Activated CD8-positive, alpha-beta memory T cell treated with anti-CD3 and anti-CD28 coated beads, Interleukin-2, amount 50 U/mL, for 4 hours (primary cell): ENCODE results near the gene AGMAT.
A peak's percentile ranks its signal among the peaks of the same experiment; 100 is the strongest.

Source experiments
- DNase-seq: peaks from one replicate; pipeline ENCODE4 v3.0.0-alpha.2; 2020

AGMAT gene

GRCh38 chr1:15557594-15557993 is 27.3 kb downstream of the AGMAT start:
- no peak for DNase-seq

GRCh38 chr1:15557008-15557407 is 27.8 kb downstream of the AGMAT start:
- DNase-seq, result no peak

- no peak for DNase-seq
These were observed 34.3 kb downstream of the AGMAT start for GRCh38 chr1:15550573-15550972.

- DNase-seq, result no peak
These were observed 38.2 kb downstream of the AGMAT start for GRCh38 chr1:15546641-15547040.

- DNase-seq, result no peak
These were observed 41.0 kb downstream of the AGMAT start for GRCh38 chr1:15543589-15544568.

- no peak for DNase-seq
These were observed 41.6 kb downstream of the AGMAT start for GRCh38 chr1:15543251-15543588.

GRCh38 chr1:15542388-15543250 is 42.2 kb downstream of the AGMAT start:
- no peak for DNase-seq

- no peak for DNase-seq
These were observed 43.5 kb downstream of the AGMAT start for GRCh38 chr1:15541231-15541792.

GRCh38 chr1:15540186-15540585 is 44.7 kb downstream of the AGMAT start:
- no peak for DNase-seq

GRCh38 chr1:15538771-15539170 is 46.1 kb downstream of the AGMAT start:
- no peak for DNase-seq

GRCh38 chr1:15531682-15532081 is 53.2 kb downstream of the AGMAT start:
- no peak for DNase-seq

GRCh38 chr1:15531003-15531402 is 53.8 kb downstream of the AGMAT start:
- DNase-seq, result no peak

- DNase-seq, result peak; percentile 93
These were observed 58.1 kb downstream of the AGMAT start, which contains the start of gene DNAJC16 for GRCh38 chr1:15526490-15527339. Gene DNAJC16 (plus strand): TSS chr1:15526848. CDS start chr1:15529106, 2,258 bp downstream.

GRCh38 chr1:15526021-15526489 is 58.8 kb downstream of the AGMAT start:
- no peak for DNase-seq

GRCh38 chr1:15525050-15526020 is 59.5 kb downstream of the AGMAT start:
- no peak for DNase-seq

GRCh38 chr1:15524283-15525049 is 60.4 kb downstream of the AGMAT start:
- peak; percentile 100 for DNase-seq

- no peak for DNase-seq
These were observed 60.9 kb downstream of the AGMAT start, which contains the start of gene CASP9 for GRCh38 chr1:15524021-15524282. Gene CASP9 (minus strand): TSS chr1:15524215. CDS start chr1:15524200, 15 bp downstream.

- no peak for DNase-seq
These were observed 61.5 kb downstream of the AGMAT start for GRCh38 chr1:15523104-15524020.

- no peak for DNase-seq
These were observed 62.3 kb downstream of the AGMAT start for GRCh38 chr1:15522551-15522950.
